NCI-H1436 treated with DMSO at 0.1 percent for 48 hours (cell line): ENCODE measurements around the gene C4orf50.

Experiments used
- DNase-seq: peaks from one replicate; lab custom pipeline; 2025; lab: John Stamatoyannopoulos, UW

C4orf50 gene

GRCh38 chr4:6018331-6018730 lies at the start of gene C4orf50:
C4orf50 (minus strand) TSS chr4:6018431.
- no peak for DNase-seq

- no peak for DNase-seq
Measured at GRCh38 chr4:6065934-6066590, 47.8 kb upstream of the C4orf50 start.

- no peak for DNase-seq
Measured at GRCh38 chr4:6065166-6065565, 46.9 kb upstream of the C4orf50 start.

GRCh38 chr4:6064383-6064782 lies 46.2 kb upstream of the C4orf50 start:
- no peak for DNase-seq

GRCh38 chr4:6063684-6064083 lies 45.5 kb upstream of the C4orf50 start:
- DNase-seq = no peak

GRCh38 chr4:6062133-6062532 lies 43.9 kb upstream of the C4orf50 start:
- no peak for DNase-seq

GRCh38 chr4:6059375-6059805 lies 41.2 kb upstream of the C4orf50 start:
- no peak for DNase-seq

GRCh38 chr4:6058531-6059374 lies 40.5 kb upstream of the C4orf50 start:
- no peak for DNase-seq

- no peak for DNase-seq
Measured at GRCh38 chr4:6056976-6057766, 38.9 kb upstream of the C4orf50 start.

GRCh38 chr4:6055436-6055835 lies 37.2 kb upstream of the C4orf50 start:
- no peak for DNase-seq

- no peak for DNase-seq
Measured at GRCh38 chr4:6055030-6055429, 36.8 kb upstream of the C4orf50 start.

GRCh38 chr4:6054162-6054922 lies 36.1 kb upstream of the C4orf50 start:
- DNase-seq = no peak

- DNase-seq = no peak
Measured at GRCh38 chr4:6052679-6053078, 34.4 kb upstream of the C4orf50 start.

- no peak for DNase-seq
Measured at GRCh38 chr4:6050551-6050950, 32.3 kb upstream of the C4orf50 start.

GRCh38 chr4:6049985-6050384 lies 31.8 kb upstream of the C4orf50 start:
- DNase-seq = no peak

GRCh38 chr4:6049278-6049677 lies 31.0 kb upstream of the C4orf50 start:
- no peak for DNase-seq

GRCh38 chr4:6048537-6048936 lies 30.3 kb upstream of the C4orf50 start:
- DNase-seq = no peak

- no peak for DNase-seq
Measured at GRCh38 chr4:6047130-6047673, 29.0 kb upstream of the C4orf50 start.

- DNase-seq = no peak
Measured at GRCh38 chr4:6046526-6047129, 28.4 kb upstream of the C4orf50 start.

- no peak for DNase-seq
Measured at GRCh38 chr4:6044805-6045204, 26.6 kb upstream of the C4orf50 start.

- DNase-seq = no peak
Measured at GRCh38 chr4:6044276-6044675, 26.0 kb upstream of the C4orf50 start.
